HG03064 (cell line): ENCODE measurements around the gene RAD51B.
A peak's percentile ranks its signal among the peaks of the same experiment; 100 is the strongest.

Experiments used
- ATAC-seq: cut with Tn5 transposase; IDR thresholded peaks from one replicate; pipeline ENCODE4 v1.9.1; 2021; ENCODE audit warnings: low read depth; ENCODE audit not compliant: unreplicated experiment

The RAD51B gene

GRCh38 chr14:68190032-68190431, 370.5 kb downstream of the RAD51B start:
- ATAC-seq: no peak

- ATAC-seq: no peak
Measured at GRCh38 chr14:68191567-68192321, 372.2 kb downstream of the RAD51B start.

DNA sequence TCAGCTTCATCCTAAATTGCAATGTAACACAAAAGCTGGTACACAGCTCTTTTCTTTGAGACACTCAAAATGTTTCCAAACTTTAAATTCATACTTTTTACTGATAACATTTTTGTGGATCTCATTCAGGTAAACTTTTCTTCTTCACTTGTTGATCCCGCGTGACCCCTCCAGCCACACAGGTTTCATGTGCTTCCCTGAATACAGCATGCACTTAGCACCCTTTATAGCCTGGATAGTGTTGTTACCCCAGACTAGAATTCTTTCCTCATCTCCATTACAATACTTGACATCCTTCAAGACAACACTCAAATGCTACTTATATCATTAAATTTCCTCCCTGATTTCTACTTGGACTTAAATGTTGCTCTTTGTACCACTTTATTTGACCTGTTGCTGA, 373.4 kb downstream of the RAD51B start:
- no peak for ATAC-seq

DNA sequence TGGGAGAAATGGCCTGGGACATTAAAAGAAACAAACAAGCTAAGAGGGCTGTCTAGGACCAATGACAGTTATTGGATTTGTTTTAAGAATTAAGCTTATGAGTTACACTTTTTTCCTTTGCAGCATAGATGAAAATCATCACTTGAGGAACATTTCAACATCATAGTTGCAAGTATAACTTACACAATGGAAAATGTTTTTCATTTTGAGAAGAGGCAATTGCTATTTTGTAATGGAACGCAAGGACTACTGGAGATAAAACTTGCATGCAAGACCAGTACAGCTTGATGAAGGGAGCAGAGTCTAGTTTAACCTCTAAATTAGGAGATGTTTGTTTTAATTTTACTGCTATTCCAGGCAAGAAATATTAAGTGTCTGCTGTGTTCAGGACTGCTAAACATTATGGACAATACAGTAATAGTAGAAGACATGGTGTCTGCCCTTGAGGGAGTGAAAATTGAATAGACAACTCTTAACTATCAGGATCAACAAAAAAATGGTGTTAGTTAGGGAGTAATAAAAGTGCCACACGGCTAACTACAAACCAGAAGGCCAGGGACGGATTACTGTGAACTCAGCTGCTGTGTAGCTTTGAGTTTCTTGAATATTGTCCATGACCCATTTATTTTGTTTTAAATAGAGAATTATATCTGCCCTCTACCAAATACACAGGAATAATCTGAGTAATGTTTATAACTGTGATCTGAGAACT, 374.5 kb downstream of the RAD51B start:
- ATAC-seq: no peak

- ATAC-seq: no peak
Measured at GRCh38 chr14:68195126-68195525, 375.5 kb downstream of the RAD51B start.

- no peak for ATAC-seq
Measured at GRCh38 chr14:68198713-68199495, 379.3 kb downstream of the RAD51B start.

- ATAC-seq: no peak
Measured at GRCh38 chr14:68199554-68200151, 380.1 kb downstream of the RAD51B start.

DNA sequence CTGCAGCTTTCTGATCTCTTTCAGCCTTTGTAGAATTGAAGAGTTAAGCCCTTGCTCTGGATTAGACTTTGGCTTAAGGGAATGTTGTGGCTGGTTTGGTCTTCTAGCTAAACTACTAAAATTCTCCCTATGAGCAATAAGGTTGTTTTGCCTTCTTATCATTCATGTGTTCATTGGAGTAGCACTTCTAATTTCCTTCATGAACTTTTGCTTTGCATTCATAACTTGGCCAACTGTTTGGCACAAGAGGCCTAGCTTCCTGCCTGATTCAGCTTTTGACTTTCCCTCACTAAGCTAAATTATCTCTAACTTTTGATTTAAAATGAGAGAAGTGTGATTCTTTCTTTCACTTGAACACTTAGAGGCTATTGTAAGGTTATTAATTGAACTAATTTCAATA, 384.3 kb downstream of the RAD51B start:
- ATAC-seq: no peak

- ATAC-seq: no peak
Measured at GRCh38 chr14:68208218-68208617, 388.6 kb downstream of the RAD51B start.

GRCh38 chr14:68208626-68209317, 389.2 kb downstream of the RAD51B start:
- ATAC-seq: no peak

DNA sequence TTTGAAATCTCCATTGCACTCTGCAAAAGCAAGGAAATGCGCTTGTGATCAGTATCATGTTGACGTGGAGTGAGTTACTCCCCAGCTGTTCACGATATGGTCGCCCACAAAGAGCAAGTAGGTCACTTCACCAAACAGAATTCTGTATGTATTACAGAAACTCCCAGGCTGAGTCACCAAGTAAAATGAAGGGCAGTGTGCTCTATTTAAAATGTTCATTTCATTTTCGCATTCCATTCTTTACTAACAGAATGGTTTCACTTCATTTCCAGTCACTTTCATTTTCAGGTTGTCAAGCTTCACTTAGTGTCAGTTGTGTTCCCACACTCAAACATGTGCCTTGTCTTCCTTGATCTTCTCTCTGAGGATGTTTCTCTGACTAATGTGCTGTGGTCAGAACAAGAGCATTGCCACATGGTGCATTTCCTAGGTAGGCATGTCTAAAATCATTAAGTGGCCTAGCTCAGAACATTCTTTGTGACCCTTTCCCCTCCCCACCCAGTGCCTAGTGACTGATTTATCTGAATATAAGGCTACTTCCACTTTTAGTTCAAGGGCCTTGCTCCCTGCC, 391.2 kb downstream of the RAD51B start:
- ATAC-seq: peak; percentile 94

- ATAC-seq: no peak
Measured at GRCh38 chr14:68211421-68211820, 391.8 kb downstream of the RAD51B start.

- ATAC-seq: no peak
Measured at GRCh38 chr14:68211886-68212285, 392.3 kb downstream of the RAD51B start.

DNA sequence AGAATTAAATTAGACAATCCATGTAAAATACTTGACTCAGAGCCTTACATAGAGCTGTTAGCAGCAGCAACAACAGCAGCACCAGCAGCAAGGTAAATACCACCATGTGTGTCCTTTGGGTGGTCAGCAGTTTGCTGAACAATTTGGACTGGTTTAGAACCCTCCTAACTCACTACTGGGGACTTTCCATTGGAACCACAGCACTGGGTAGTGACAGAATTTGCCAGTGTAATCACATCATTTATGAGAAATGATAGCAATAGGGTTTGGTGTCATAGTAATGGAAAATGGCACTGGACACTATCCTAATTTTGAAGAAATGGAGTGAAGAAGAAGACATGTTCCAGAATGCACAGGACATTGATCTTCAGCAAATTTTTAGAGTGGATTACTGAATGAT, 392.8 kb downstream of the RAD51B start:
- no peak for ATAC-seq

DNA sequence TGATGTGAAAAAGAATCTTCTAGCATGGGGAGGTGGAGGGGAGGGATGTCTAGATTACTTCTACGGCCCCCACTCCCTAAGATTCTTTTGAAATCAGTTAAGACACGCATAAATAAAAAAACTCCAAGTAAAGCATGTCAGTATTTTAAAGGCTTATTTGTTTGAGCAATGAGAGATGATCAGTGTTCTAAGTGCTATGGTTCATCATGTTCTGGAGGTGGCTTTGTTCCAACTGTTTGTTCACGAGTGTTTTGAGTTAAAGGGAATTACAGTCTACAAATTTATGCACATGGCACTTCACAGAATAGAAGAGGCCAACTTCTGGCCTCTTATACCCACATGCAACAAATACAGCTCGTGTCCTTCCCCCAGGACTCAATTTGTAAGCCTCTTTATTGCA, 394.9 kb downstream of the RAD51B start:
- ATAC-seq: no peak

- ATAC-seq: no peak
Measured at GRCh38 chr14:68215629-68216028, 396.1 kb downstream of the RAD51B start.

GRCh38 chr14:68216079-68216478, 396.5 kb downstream of the RAD51B start:
- ATAC-seq: no peak

GRCh38 chr14:68216957-68217356, 397.4 kb downstream of the RAD51B start:
- ATAC-seq: no peak

- ATAC-seq: no peak
Measured at GRCh38 chr14:68217791-68218340, 398.3 kb downstream of the RAD51B start.

DNA sequence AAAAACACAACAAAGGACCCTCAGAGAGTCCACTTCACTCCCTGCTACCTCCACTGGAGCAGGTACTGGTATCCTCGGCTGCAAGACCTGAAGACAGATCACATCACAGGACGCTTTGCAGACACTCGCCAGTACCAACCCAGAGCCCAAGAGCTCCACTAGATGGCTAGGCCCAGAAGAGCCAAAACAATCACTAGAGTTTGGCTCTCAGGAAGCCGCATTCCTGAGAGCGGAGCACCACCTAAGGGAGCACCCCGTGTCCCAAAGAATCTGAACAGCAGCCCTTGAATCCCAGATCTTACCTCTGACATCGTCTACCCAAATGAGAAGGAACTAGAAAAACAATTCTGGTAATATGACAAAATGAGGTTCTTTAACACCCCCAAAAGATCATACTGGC, 399.8 kb downstream of the RAD51B start:
- no peak for ATAC-seq
